Smooth muscle cell (in vitro differentiated cells): ENCODE data around the gene CDHR3. TPM values are rescaled to one million over a fixed set of nuclear protein-coding genes. Genes with fewer than 3 reads are reported as not detected.

Source experiments
- DNase-seq: peaks from one replicate; lab custom pipeline; 2025; ENCODE audit not compliant: unreplicated experiment; lab: John Stamatoyannopoulos, UW
- H2AFZ ChIP-seq: fragments of 200-600 bp; sonication (generic); 2 replicates; pipeline ENCODE4 v1.6.0; 2016; ENCODE audit warnings: antibody characterized with exemption, low read depth, mild to moderate bottlenecking
- H3F3A ChIP-seq: fragments of 200-600 bp; sonication (generic); 2 replicates; pipeline ENCODE4 v1.6.0; 2017; ENCODE audit warnings: antibody characterized with exemption, low read depth
- H3K27ac ChIP-seq: fragments of 200-600 bp; sonication (generic); 2 replicates; pipeline ENCODE4 v1.5.1; 2016; ENCODE audit warnings: low read depth, mild to moderate bottlenecking
- H3K27me3 ChIP-seq: fragments of 200-600 bp; sonication (generic); 2 replicates; pipeline ENCODE4 v1.6.1; 2016; ENCODE audit warnings: low read depth, mild to moderate bottlenecking
- H3K36me3 ChIP-seq: fragments of 200-600 bp; sonication (generic); 2 replicates; pipeline ENCODE4 v1.5.1; 2016; ENCODE audit warnings: low read depth
- H3K4me1 ChIP-seq: fragments of 200-600 bp; sonication (generic); 2 replicates; pipeline ENCODE4 v1.5.1; 2016; ENCODE audit warnings: low read depth
- H3K4me2 ChIP-seq: fragments of 200-600 bp; sonication (generic); 2 replicates; pipeline ENCODE4 v1.6.0; 2016; ENCODE audit warnings: mild to moderate bottlenecking
- H3K4me3 ChIP-seq: fragments of 200-600 bp; sonication (generic); 2 replicates; pipeline ENCODE4 v1.5.1; 2016; ENCODE audit warnings: mild to moderate bottlenecking
- H3K79me2 ChIP-seq: fragments of 200-600 bp; sonication (generic); 2 replicates; pipeline ENCODE4 v1.6.0; 2016; ENCODE audit warnings: low read depth, mild to moderate bottlenecking
- H3K9ac ChIP-seq: fragments of 200-600 bp; sonication (generic); 2 replicates; pipeline ENCODE4 v1.6.0; 2016; ENCODE audit warnings: low read depth
- H3K9me3 ChIP-seq: fragments of 200-600 bp; sonication (generic); replicated peaks from 2 replicates; pipeline ENCODE4 v1.5.1; 2016; ENCODE audit warnings: low read depth
- H4K20me1 ChIP-seq: fragments of 200-600 bp; sonication (generic); 2 replicates; pipeline ENCODE4 v1.6.0; 2016; ENCODE audit warnings: low read depth
- WGBS: methylation state at CpG from one replicate; pipeline ENCODE4 v1.1.7; 2016; ENCODE audit warnings: low lambda C conversion rate; 5-methylcytosine and 5-hydroxymethylcytosine counted together
- polyA plus RNA-seq: library from polyadenylated mRNA; unstranded; fragments of >200 nt; fragmentation: Nextera tagmentation; extraction: Ambion mirVana; gene quantifications from 2 replicates; pipeline ENCODE4 v1.2.1, GENCODE V29; 2016
- total RNA-seq: library from RNA; depleted of rRNA; stranded (reverse); fragments of >200 nt; gene quantifications from 2 replicates; pipeline ENCODE4 v1.2.3, GENCODE V29; 2014
- TF ChIP-seq, protein P1 (sequence below): fragments of 200-600 bp; sonication (generic); IDR thresholded peaks from 2 replicates; pipeline ENCODE4 v1.5.1; 2017; ENCODE audit warnings: borderline replicate concordance, mild to moderate bottlenecking, antibody characterized with exemption; ENCODE audit not compliant: insufficient read depth, poor library complexity, severe bottlenecking

The CDHR3 gene
- total and polyA plus RNA-seq, 2 experiments from 2014 or later: 0.31 to 1.7 TPM

DNA sequence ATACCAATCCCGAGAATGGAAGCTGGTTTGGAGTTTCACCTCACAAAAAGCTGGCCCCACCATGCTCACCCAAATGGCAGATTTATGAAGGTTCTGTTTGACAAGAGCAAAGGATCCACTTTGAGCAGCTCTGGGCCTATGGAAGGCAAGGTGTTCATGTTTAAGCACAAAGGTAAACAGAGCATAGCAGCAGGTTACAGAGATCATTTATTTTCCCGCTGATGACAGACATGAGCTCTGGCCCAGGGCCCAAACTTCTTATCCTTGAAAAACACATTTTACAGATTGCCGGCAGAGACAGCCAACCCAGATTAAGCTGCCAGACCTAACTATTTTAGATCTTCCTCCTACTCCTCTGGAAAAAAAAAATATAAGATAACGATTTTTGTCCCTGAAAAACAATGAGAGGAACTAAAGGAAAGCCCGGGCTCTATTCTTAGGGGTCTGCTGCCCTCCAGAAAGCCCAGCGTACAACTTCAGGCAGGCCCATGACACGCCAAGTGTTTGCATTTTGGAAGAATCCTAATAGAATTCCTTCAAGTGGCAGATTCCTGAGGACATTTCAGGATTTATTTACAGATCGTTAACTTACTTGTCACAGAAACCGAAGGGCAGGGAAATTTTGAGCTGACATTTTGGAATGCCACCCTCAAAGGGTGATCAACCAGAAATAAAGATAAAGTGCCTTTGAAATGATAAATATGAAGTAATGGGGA is 109.1 kb downstream of the CDHR3 start:
- no peaks in the 10 kb centered on the region for H3K36me3 ChIP-seq
- H4K20me1 ChIP-seq: no peaks in the 10 kb centered on the region
- no peak for DNase-seq
- TF ChIP-seq, protein P1, sequence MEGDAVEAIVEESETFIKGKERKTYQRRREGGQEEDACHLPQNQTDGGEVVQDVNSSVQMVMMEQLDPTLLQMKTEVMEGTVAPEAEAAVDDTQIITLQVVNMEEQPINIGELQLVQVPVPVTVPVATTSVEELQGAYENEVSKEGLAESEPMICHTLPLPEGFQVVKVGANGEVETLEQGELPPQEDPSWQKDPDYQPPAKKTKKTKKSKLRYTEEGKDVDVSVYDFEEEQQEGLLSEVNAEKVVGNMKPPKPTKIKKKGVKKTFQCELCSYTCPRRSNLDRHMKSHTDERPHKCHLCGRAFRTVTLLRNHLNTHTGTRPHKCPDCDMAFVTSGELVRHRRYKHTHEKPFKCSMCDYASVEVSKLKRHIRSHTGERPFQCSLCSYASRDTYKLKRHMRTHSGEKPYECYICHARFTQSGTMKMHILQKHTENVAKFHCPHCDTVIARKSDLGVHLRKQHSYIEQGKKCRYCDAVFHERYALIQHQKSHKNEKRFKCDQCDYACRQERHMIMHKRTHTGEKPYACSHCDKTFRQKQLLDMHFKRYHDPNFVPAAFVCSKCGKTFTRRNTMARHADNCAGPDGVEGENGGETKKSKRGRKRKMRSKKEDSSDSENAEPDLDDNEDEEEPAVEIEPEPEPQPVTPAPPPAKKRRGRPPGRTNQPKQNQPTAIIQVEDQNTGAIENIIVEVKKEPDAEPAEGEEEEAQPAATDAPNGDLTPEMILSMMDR: no peak
- H3K9ac ChIP-seq: no peak overlapping the region
- H3K9me3 ChIP-seq: no peaks in the 10 kb centered on the region
- H3K4me3 ChIP-seq: no peak overlapping the region
- H2AFZ ChIP-seq: peak overlapping the region; percentile 51
- no peaks in the 10 kb centered on the region for H3K27me3 ChIP-seq
- no peak overlapping the region for H3K27ac ChIP-seq
- no peaks in the 10 kb centered on the region for H3K79me2 ChIP-seq
- peak overlapping the region; percentile 19 for H3K4me2 ChIP-seq
- H3K4me1 ChIP-seq: peaks cover 4% of the 10 kb centered on the region
- 33% methylated on average over 9 of the region's 9 CpGs for WGBS
- H3F3A ChIP-seq: no peaks in the 10 kb centered on the region

DNA sequence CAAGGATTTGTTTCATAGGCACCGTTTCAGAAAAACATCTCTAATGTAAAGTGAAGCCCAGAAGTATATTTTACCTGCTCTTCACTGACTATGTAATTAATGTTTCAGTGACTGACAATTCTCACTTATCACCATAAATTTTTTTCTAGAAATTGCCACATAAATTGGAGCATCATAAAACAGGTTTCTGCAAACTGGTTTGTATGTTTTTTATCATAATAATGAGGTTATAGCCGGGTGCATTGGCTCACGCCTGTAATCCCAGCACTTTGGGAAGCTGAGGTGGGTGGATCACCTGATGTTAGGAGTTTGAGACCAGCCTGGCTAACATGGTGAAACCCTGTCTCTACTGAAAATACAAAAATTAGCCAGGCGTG is 109.6 kb downstream of the CDHR3 start:
- 72% methylated on average over 4 of the region's 4 CpGs for WGBS
- Histone ChIP-seq H3K27ac (no peak overlapping the region), H3K9ac (no peak overlapping the region), H3K4me3 (no peak overlapping the region), H3K4me1 (peaks cover 4% of the 10 kb centered on the region), H3K79me2 (no peaks in the 10 kb centered on the region), H2AFZ (no peak overlapping the region), H4K20me1 (no peaks in the 10 kb centered on the region), H3K36me3 (no peaks in the 10 kb centered on the region), H3F3A (no peaks in the 10 kb centered on the region), H3K9me3 (no peaks in the 10 kb centered on the region), H3K4me2 (no peak overlapping the region), H3K27me3 (no peaks in the 10 kb centered on the region)
- TF ChIP-seq, protein P1: no peak
- DNase-seq: no peak

DNA sequence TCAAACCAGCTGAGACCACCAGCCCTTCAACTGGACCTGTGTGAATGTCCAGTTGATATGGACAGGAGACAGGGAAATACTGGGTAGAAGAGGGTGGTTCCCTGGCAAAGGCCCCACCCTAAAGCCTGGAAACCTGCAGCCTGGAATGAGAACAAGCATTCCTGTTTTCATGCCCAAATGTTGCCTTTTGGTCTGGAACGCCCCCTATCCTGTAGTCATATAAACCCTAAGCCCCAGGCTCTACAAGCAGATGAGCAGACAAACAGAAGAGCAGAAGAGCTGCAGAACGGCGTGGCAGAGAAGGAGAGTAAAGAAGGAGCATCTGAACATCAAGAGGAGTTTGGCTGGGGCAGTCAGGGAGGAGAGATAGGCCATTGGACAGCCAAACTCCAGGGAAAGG is 110.6 kb downstream of the CDHR3 start:
- Histone ChIP-seq H3K79me2 (no peaks in the 10 kb centered on the region), H4K20me1 (no peaks in the 10 kb centered on the region), H3K36me3 (no peaks in the 10 kb centered on the region), H3K9me3 (no peaks in the 10 kb centered on the region), H3K4me3 (no peak overlapping the region), H3F3A (no peaks in the 10 kb centered on the region), H3K27ac (no peak overlapping the region), H3K4me1 (peaks cover 4% of the 10 kb centered on the region), H3K27me3 (no peaks in the 10 kb centered on the region), H3K9ac (no peak overlapping the region), H2AFZ (no peak overlapping the region), H3K4me2 (no peak overlapping the region)
- TF ChIP-seq, protein P1: no peak
- DNase-seq: no peak
- WGBS: 82% methylated on average over 3 of the region's 3 CpGs

- Histone ChIP-seq H3K4me3 (no peak overlapping the region), H3K27ac (no peak overlapping the region), H3K36me3 (no peaks in the 10 kb centered on the region), H3K4me1 (peaks cover 4% of the 10 kb centered on the region), H3F3A (no peaks in the 10 kb centered on the region), H3K27me3 (no peaks in the 10 kb centered on the region), H3K9me3 (no peaks in the 10 kb centered on the region), H4K20me1 (no peaks in the 10 kb centered on the region), H3K79me2 (no peaks in the 10 kb centered on the region), H3K4me2 (no peak overlapping the region), H3K9ac (no peak overlapping the region), H2AFZ (no peak overlapping the region)
- TF ChIP-seq, protein P1: no peak
- WGBS: 88% methylated on average over 9 of the region's 9 CpGs
- no peak for DNase-seq
Measured at GRCh38 chr7:106074257-106074656, 111.2 kb downstream of the CDHR3 start.
